Heart right ventricle (tissue), 16 donors: ENCODE data around the gene CIC. TPM values are rescaled to one million over a fixed set of nuclear protein-coding genes. Genes with fewer than 3 reads are reported as not detected.

Experiments
- ATAC-seq, 8 donors: fragments of 200-7000 bp; cut with Tn5 transposase; one replicate each; pipeline ENCODE4 v1.9.1; 2020; ENCODE audit warnings: mild to moderate bottlenecking in 8 of 8, moderate library complexity in 8 of 8, moderate number of reproducible peaks in 1 of 8
- DNase-seq, 2 donors: peaks; one replicate each; pipeline ENCODE4 v3.0.0-alpha.2; 2020
- H3K27ac ChIP-seq, 10 donors: fragments of 200-600 bp; sonication (generic) in 2 of 10; one replicate each; pipeline versions ENCODE4 v1.5.0 to v1.8.0; 2020 to 2022; ENCODE audit warnings: mild to moderate bottlenecking in 3 of 10
- H3K27me3 ChIP-seq, 7 donors: fragments of 200-600 bp; one replicate each; pipeline ENCODE4 v1.8.0; 2021 to 2022; ENCODE audit warnings: mild to moderate bottlenecking in 2 of 7
- H3K36me3 ChIP-seq, 9 donors: fragments of 200-600 bp; sonication (generic) in 1 of 9; one replicate each; pipeline versions ENCODE4 v1.5.0 to v1.8.0; 2020 to 2022; ENCODE audit warnings: mild to moderate bottlenecking in 2 of 9
- H3K4me1 ChIP-seq, 9 donors: fragments of 200-600 bp; sonication (generic) in 1 of 9; one replicate each; pipeline versions ENCODE4 v1.5.0 to v1.8.0; 2020 to 2022; ENCODE audit warnings: mild to moderate bottlenecking in 4 of 9
- H3K4me3 ChIP-seq, 10 donors: fragments of 200-600 bp; sonication (generic) in 2 of 10; one replicate each; pipeline versions ENCODE4 v1.5.0 to v1.8.0; 2020 to 2022; ENCODE audit warnings: mild to moderate bottlenecking in 7 of 10, moderate library complexity in 2 of 10
- H3K9me3 ChIP-seq, 11 donors: fragments of 200-600 bp in 10 of 11; sonication (generic) in 2 of 11; one replicate each; pipeline versions ENCODE4 v1.5.0 to v1.8.0; 2013 to 2022; ENCODE audit warnings: mild to moderate bottlenecking in 2 of 11, control low read depth in 1 of 11, moderate library complexity in 1 of 11
- CTCF ChIP-seq, 9 donors: fragments of 200-600 bp; sonication (generic) in 2 of 9; IDR thresholded peaks; one replicate each; pipeline versions ENCODE4 v1.5.0 to v1.8.0; 2021 to 2022; ENCODE audit warnings: antibody characterized with exemption in 9 of 9, mild to moderate bottlenecking in 5 of 9, moderate library complexity in 1 of 9
- WGBS, 2 donors: extraction: QIAGEN DNeasy Blood & Tissue Kit; methylation state at CpG; one replicate each; pipeline ENCODE4 v1.1.7; 2013; ENCODE audit warnings: inconsistent platforms in 1 of 2; 5-methylcytosine and 5-hydroxymethylcytosine counted together
- intact Hi-C, 10 donors: fragments of 100-400 bp; cut with DNase I; formaldehyde crosslinking; loops; one replicate each; pipeline versions ENCODE4 v1.11.1 to v1.14.2; 2022
- polyA plus RNA-seq, 2 donors: library from polyadenylated mRNA; stranded (reverse); fragments of 200-250 nt; gene quantifications; one replicate each; pipeline ENCODE4 v1.2.3, GENCODE V29; 2013
- total RNA-seq, 10 donors: library from RNA; stranded (reverse); fragmentation: NEBNext Ultra II Directional in 3 of 10; extraction: Animal tissue kit (Norgen Biotek cat#: 25700) in 3 of 10; gene quantifications; one replicate each; pipeline versions ENCODE4 v1.2.1 to v1.2.4, GENCODE V29; 2021 to 2023
- donor health status: Arrhythmogenic right ventricular cardiomyopathy.
- donor health status: ischemic (EF 13 %, LVEDD 7.1; RV severe dilation, severe dysfunction).
- donor health status: healthy with polysubstance abuse.
- donor health status: DM: no; HTN: yes; CAD: no.
- donor health status: DM: no; HTN: no; CAD: no.
- donor health status: ischemic (EF 25% LVEDD 6.9; RV normal size, moderate dysfunction).
- donor health status: ischemic (EF 25% LVEDD 5.7; RV mildly dilated, moderate dysfunction).
- donor health status: healthy.
- donor health status: DM: yes; HTN: yes; CAD: no.
- donor health status: Ischemic cardiomyopathy.
- donor health status: ischemic (EF 35%, LVEDD 5.7; RV mildly dilated, moderate dysfunction).
- donor health status: nonischemic (EF 11% LVEDD 7.7; RV severe dilation, severe dysfunction).
- donor health status: DM: yes; HTN: yes; CAD: no.
- donor health status: PGD.
- donor health status: ischemic (EF 29% LVEDD 5.4; RV normal size, mild dysfunction).
- donor health status: nonischemic (EF 23%, LVEDD 6.1; RV moderate dilation, normal function).

The CIC gene
- total and polyA plus RNA-seq, 12 donors, result 17.6 to 42.0 (median 32.0) TPM

- Histone ChIP-seq H3K27me3 (no peaks in the 10 kb centered on the region), H3K4me1 (peaks cover 48 to 86% (median 75%) of the 10 kb centered on the region in 9 donors), H3K36me3 (peaks cover 0 to 38% (median 18%) of the 10 kb centered on the region in 9 donors), H3K4me3 (peak overlapping the region in 5 of 10 donors; percentile 4 to 89 (median 13)), H3K9me3 (no peaks in the 10 kb centered on the region), H3K27ac (peak overlapping the region; percentile 31 to 99 (median 96))
- intact Hi-C loops, result loop anchor here in 6 of 10 donors (2.0 kb wide), 2 partner anchors 31 to 33 kb away; no protein-coding TSS in a partner anchor
- no peak for ATAC-seq
- peak in 1 of 2 donors; percentile 40 for DNase-seq
- TF ChIP-seq CTCF (IDR thresholded peaks at IDR 0.05), result no peak
- 16 to 25% methylated on average over 10 of the region's 10 CpGs for WGBS, 2 donors
Measured at GRCh38 chr19:42277821-42278451, 8.9 kb downstream of the CIC start.

DNA sequence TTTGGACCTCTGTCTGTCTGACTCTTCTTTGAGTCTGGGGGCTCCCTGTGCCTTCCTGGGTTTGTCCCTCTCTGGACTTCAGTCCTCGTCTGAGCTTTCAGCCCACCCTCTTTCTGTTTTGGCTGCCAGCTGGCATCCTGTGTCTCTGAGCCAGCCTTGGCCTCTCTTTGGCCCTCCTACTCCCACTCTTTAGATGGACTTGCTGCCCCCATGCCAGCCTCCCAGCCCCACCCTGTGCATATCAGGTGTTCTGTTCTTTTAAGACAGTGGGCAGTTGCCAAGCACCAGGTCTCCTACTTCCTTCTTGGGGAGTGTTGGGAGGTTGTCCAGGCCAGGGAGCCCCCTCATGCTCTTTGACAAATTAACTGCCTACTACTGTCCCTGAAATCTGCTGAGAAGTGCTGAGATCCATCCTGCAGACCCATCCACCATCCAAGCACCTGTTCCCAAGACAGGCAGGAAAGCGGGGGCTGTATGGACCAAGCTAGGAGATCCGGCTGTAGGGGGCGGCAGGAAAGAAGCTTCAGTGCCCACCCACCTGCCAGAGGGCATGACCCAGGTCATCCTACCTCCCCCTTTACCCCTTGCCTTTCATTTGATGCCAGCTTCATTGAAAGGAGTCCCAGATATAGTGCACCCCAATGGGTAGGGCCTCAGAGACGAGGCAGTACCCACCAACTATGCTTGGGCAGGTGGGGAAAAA, 9.6 kb downstream of the CIC start:
- intact Hi-C loops, result loop anchor here in 6 of 10 donors (2.0 kb wide), 2 partner anchors 32 to 34 kb away; no protein-coding TSS in a partner anchor
- WGBS, 2 donors, result 55 to 61% methylated on average over 5 of the region's 5 CpGs
- Histone ChIP-seq H3K9me3 (no peaks in the 10 kb centered on the region), H3K4me1 (peaks cover 48 to 93% (median 81%) of the 10 kb centered on the region in 9 donors), H3K27ac (peak overlapping the region; percentile 31 to 99 (median 96)), H3K4me3 (peak overlapping the region in 5 of 10 donors; percentile 4 to 89 (median 13)), H3K27me3 (no peaks in the 10 kb centered on the region), H3K36me3 (peaks cover 0 to 31% (median 12%) of the 10 kb centered on the region in 9 donors)
- DNase-seq, result peak in 1 of 2 donors; percentile 12
- no peak for ATAC-seq
- no peak for TF ChIP-seq CTCF (IDR thresholded peaks at IDR 0.05)

DNA sequence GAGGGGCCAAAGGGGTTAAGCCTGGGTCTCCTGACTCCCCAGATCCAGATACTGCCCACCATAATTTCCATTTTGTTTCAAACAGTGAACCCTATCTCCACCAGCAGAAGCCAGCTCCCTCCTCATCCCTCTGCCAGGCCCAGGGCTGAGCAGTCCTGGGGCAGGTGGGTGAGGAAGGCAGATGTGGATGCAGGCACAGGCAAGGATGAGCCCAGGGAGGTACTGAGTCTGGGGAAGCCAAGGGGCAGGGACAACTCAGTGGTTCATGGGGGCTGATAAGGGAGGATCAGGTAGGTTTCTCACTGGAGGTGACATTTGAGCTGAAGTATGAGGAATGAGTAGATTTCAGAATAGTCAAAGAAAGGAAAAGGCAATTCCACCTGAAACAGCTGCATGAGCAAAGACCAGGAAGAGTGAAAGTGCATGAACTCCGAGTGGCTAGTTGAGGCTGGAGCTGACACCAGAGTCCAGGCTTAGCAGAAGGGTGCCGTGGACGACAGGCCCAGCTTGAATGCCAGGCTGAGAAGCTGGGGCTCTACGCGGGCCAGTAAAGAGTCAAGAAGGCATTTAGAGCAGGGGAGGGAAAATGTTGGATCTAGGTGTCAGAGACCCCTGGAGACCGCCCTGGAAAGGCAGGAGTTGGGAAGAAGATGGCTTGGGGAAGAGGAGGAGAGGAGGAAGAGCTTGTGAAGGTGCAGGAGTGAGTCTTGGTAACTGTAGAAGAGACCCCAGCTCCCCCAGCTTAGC, 10.3 kb downstream of the CIC start:
- no peaks in the 10 kb centered on the region for H3K27me3 ChIP-seq
- intact Hi-C loops, result loop anchor here in 6 of 10 donors (2.0 kb wide), 2 partner anchors 33 to 35 kb away; no protein-coding TSS in a partner anchor
- H3K9me3 ChIP-seq, result no peaks in the 10 kb centered on the region
- H3K27ac ChIP-seq, result peak overlapping the region; percentile 91 to 99 (median 96)
- H3K36me3 ChIP-seq, result peaks cover 0 to 24% (median 5%) of the 10 kb centered on the region in 9 donors
- no peak for TF ChIP-seq CTCF (IDR thresholded peaks at IDR 0.05)
- WGBS, 2 donors, result 10 to 13% methylated on average over 6 of the region's 6 CpGs
- H3K4me3 ChIP-seq, result peak overlapping the region; percentile 63 to 94 (median 82)
- DNase-seq (peak in 1 of 2 donors; percentile 3), ATAC-seq (no peak)
- H3K4me1 ChIP-seq, result peaks cover 48 to 88% (median 79%) of the 10 kb centered on the region in 9 donors
